CD4-positive, alpha-beta T cell treated with Interferon gamma for 1 hour (primary cell): ENCODE data around the gene SIN3A.
"Not testable (repeated sequence)": the region's sequence is repeated elsewhere in the genome, so short reads cannot be mapped to it uniquely, and the experiment has no call there.

ENCODE experiments used
- DNase-seq: peaks from one replicate; pipeline ENCODE4 v3.0.0-alpha.2; 2020

The SIN3A gene

GRCh38 chr15:75451674-75452363, at the start of gene SIN3A:
Gene SIN3A (minus strand): TSS chr15:75451690. CDS start chr15:75430375, 21,315 bp downstream.
- DNase-seq, result peak; percentile 100

- no peak for DNase-seq
Measured at GRCh38 chr15:75493732-75494131, 42.2 kb upstream of the SIN3A start.

GRCh38 chr15:75483961-75484360, 32.5 kb upstream of the SIN3A start:
- no peak for DNase-seq

GRCh38 chr15:75483556-75483955, 32.1 kb upstream of the SIN3A start:
- not testable (repeated sequence) for DNase-seq

- DNase-seq, result no peak
Measured at GRCh38 chr15:75483106-75483505, 31.6 kb upstream of the SIN3A start.

GRCh38 chr15:75480463-75480862, 29.0 kb upstream of the SIN3A start:
- DNase-seq, result not testable (repeated sequence)

- DNase-seq, result no peak
Measured at GRCh38 chr15:75479670-75480069, 28.2 kb upstream of the SIN3A start.

- not testable (repeated sequence) for DNase-seq
Measured at GRCh38 chr15:75477094-75477493, 25.6 kb upstream of the SIN3A start.

GRCh38 chr15:75468913-75469598, 17.6 kb upstream of the SIN3A start:
- DNase-seq, result no peak

GRCh38 chr15:75460646-75461045, 9.2 kb upstream of the SIN3A start:
- DNase-seq, result no peak

GRCh38 chr15:75459581-75459980, 8.1 kb upstream of the SIN3A start:
- DNase-seq, result no peak

- no peak for DNase-seq
Measured at GRCh38 chr15:75456710-75457109, 5.2 kb upstream of the SIN3A start.

GRCh38 chr15:75455982-75456531, 4.6 kb upstream of the SIN3A start:
- peak; percentile 63 for DNase-seq

GRCh38 chr15:75455424-75455981, 4.0 kb upstream of the SIN3A start:
- peak; percentile 83 for DNase-seq

GRCh38 chr15:75454471-75455378, 3.2 kb upstream of the SIN3A start:
- DNase-seq, result peak; percentile 84

GRCh38 chr15:75453703-75454470, 2.4 kb upstream of the SIN3A start:
- peak; percentile 99 for DNase-seq

- peak; percentile 36 for DNase-seq
Measured at GRCh38 chr15:75452865-75453702, 1.6 kb upstream of the SIN3A start.

GRCh38 chr15:75452364-75452864, 924 bp upstream of the SIN3A start:
- peak; percentile 81 for DNase-seq

GRCh38 chr15:75451202-75451673, 252 bp downstream of the SIN3A start:
- DNase-seq, result no peak
